DOHH2 (cell line): ENCODE data around the gene SFPQ.

ENCODE experiments used
- H3F3A ChIP-seq: fragments of 200-600 bp; sonication (generic), shearing (Covaris generic); 2 replicates; pipeline ENCODE4 v1.6.0; 2016; ENCODE audit warnings: antibody characterized with exemption, mild to moderate bottlenecking; ENCODE audit not compliant: control insufficient read depth, insufficient read depth
- H3K27ac ChIP-seq: fragments of 200-600 bp; sonication (generic); 2 replicates; pipeline ENCODE4 v1.5.1; 2014; ENCODE audit warnings: low read depth, mild to moderate bottlenecking, low read length, moderate library complexity
- H3K27me3 ChIP-seq: fragments of 200-600 bp; sonication (generic); 2 replicates; pipeline ENCODE4 v1.6.1; 2014; ENCODE audit warnings: mild to moderate bottlenecking, low read length, mixed read lengths; ENCODE audit not compliant: control insufficient read depth
- H3K36me3 ChIP-seq: fragments of 200-600 bp; sonication (generic); 2 replicates; pipeline ENCODE4 v1.6.1; 2014; ENCODE audit warnings: mild to moderate bottlenecking, low read length, moderate library complexity, mixed read lengths; ENCODE audit not compliant: control insufficient read depth
- H3K4me1 ChIP-seq: fragments of 200-600 bp; sonication (generic); 2 replicates; pipeline ENCODE4 v1.6.1; 2014; ENCODE audit warnings: mild to moderate bottlenecking, low read length, mixed read lengths; ENCODE audit not compliant: control insufficient read depth
- H3K4me2 ChIP-seq: fragments of 200-600 bp; sonication (generic); 2 replicates; pipeline ENCODE4 v1.6.0; 2014; ENCODE audit warnings: mild to moderate bottlenecking, low read length, moderate library complexity
- H3K4me3 ChIP-seq: fragments of 200-600 bp; sonication (generic); 2 replicates; pipeline ENCODE4 v1.5.1; 2014; ENCODE audit warnings: mild to moderate bottlenecking, low read length, mixed read lengths
- H3K79me2 ChIP-seq: fragments of 200-600 bp; sonication (generic); 2 replicates; pipeline ENCODE4 v1.6.1; 2014; ENCODE audit warnings: mild to moderate bottlenecking, low read length, mixed read lengths; ENCODE audit not compliant: control insufficient read depth
- H3K9me2 ChIP-seq: fragments of 200-600 bp; sonication (generic); replicated peaks from 2 replicates; pipeline ENCODE4 v1.6.1; 2014; ENCODE audit warnings: mild to moderate bottlenecking, low read length, mixed read lengths; ENCODE audit not compliant: control insufficient read depth
- H3K9me3 ChIP-seq: fragments of 200-600 bp; sonication (generic); 2 replicates; pipeline ENCODE4 v1.6.1; 2014; ENCODE audit warnings: antibody characterized with exemption, low read length, mixed read lengths; ENCODE audit not compliant: control insufficient read depth, insufficient read depth
- H4K20me1 ChIP-seq: fragments of 200-600 bp; sonication (generic); 2 replicates; pipeline ENCODE4 v1.6.0; 2014; ENCODE audit warnings: low read depth, mild to moderate bottlenecking, antibody characterized with exemption, low read length, moderate library complexity; ENCODE audit not compliant: control insufficient read depth, insufficient read depth
- CTCF ChIP-seq: fragments of 200-600 bp; sonication (generic); IDR thresholded peaks from one replicate; pipeline ENCODE4 v1.5.1; 2014; ENCODE audit warnings: antibody characterized with exemption, mild to moderate bottlenecking, low read depth, low read length; ENCODE audit not compliant: poor library complexity, severe bottlenecking
- EZH2phosphoT487 ChIP-seq: fragments of 200-600 bp; sonication (generic); IDR thresholded peaks from 2 replicates; pipeline ENCODE4 v1.6.1; 2017; ENCODE audit warnings: borderline replicate concordance, mild to moderate bottlenecking, antibody characterized with exemption, low read length, moderate library complexity, mixed read lengths

SFPQ gene

GRCh38 chr1:35187816-35188342 is 5.1 kb downstream of the SFPQ start:
- H3K9me3 ChIP-seq = no peaks in the 10 kb centered on the region
- H3K4me2 ChIP-seq = peak overlapping the region; percentile 3; the same call in 1 of the 2 replicates
- H3K4me1 ChIP-seq = peaks cover 40% of the 10 kb centered on the region
- H3K4me3 ChIP-seq = no peak overlapping the region
- H4K20me1 ChIP-seq = peaks cover 76% of the 10 kb centered on the region
- peaks cover 96% of the 10 kb centered on the region for H3K79me2 ChIP-seq
- H3F3A ChIP-seq = peaks cover 71% of the 10 kb centered on the region
- no peaks in the 10 kb centered on the region for H3K9me2 ChIP-seq
- no peak overlapping the region for H3K27ac ChIP-seq
- peaks cover 100% of the 10 kb centered on the region for H3K36me3 ChIP-seq
- no peaks in the 10 kb centered on the region for H3K27me3 ChIP-seq
- no peak for TF ChIP-seq EZH2phosphoT487
- no peak for TF ChIP-seq CTCF

GRCh38 chr1:35186239-35186638 is 6.7 kb downstream of the SFPQ start:
- peaks cover 96% of the 10 kb centered on the region for H3K79me2 ChIP-seq
- peaks cover 81% of the 10 kb centered on the region for H4K20me1 ChIP-seq
- H3K4me3 ChIP-seq = no peak overlapping the region
- TF ChIP-seq EZH2phosphoT487 = no peak
- TF ChIP-seq CTCF = no peak
- H3K9me2 ChIP-seq = no peaks in the 10 kb centered on the region
- no peaks in the 10 kb centered on the region for H3K27me3 ChIP-seq
- H3K4me1 ChIP-seq = peaks cover 38% of the 10 kb centered on the region
- H3F3A ChIP-seq = peaks cover 83% of the 10 kb centered on the region
- no peak overlapping the region for H3K27ac ChIP-seq
- H3K4me2 ChIP-seq = no peak overlapping the region
- H3K9me3 ChIP-seq = no peaks in the 10 kb centered on the region
- peaks cover 100% of the 10 kb centered on the region for H3K36me3 ChIP-seq

- peaks cover 27% of the 10 kb centered on the region for H3K4me1 ChIP-seq
- H3K9me2 ChIP-seq = no peaks in the 10 kb centered on the region
- peaks cover 96% of the 10 kb centered on the region for H3K79me2 ChIP-seq
- H3F3A ChIP-seq = peaks cover 86% of the 10 kb centered on the region
- no peaks in the 10 kb centered on the region for H3K9me3 ChIP-seq
- H3K27me3 ChIP-seq = no peaks in the 10 kb centered on the region
- no peak overlapping the region for H3K27ac ChIP-seq
- H3K4me3 ChIP-seq = no peak overlapping the region
- no peak overlapping the region for H3K4me2 ChIP-seq
- peaks cover 100% of the 10 kb centered on the region for H3K36me3 ChIP-seq
- TF ChIP-seq EZH2phosphoT487 (no peak), CTCF (no peak)
- peaks cover 81% of the 10 kb centered on the region for H4K20me1 ChIP-seq
Measured at GRCh38 chr1:35185200-35185599, 7.7 kb downstream of the SFPQ start.
